Measurements from ENCODE around the gene CTXN1. TPM values are rescaled to one million over a fixed set of nuclear protein-coding genes. Genes with fewer than 3 reads are reported as not detected.
"Not testable (repeated sequence)": the region's sequence is repeated elsewhere in the genome, so short reads cannot be mapped to it uniquely, and the experiment has no call there.

The CTXN1 gene
- total and polyA plus RNA-seq, 2 of the 4 experiments (the other 2 are of a cell fraction): 0.36 to 7.4 TPM

DNA sequence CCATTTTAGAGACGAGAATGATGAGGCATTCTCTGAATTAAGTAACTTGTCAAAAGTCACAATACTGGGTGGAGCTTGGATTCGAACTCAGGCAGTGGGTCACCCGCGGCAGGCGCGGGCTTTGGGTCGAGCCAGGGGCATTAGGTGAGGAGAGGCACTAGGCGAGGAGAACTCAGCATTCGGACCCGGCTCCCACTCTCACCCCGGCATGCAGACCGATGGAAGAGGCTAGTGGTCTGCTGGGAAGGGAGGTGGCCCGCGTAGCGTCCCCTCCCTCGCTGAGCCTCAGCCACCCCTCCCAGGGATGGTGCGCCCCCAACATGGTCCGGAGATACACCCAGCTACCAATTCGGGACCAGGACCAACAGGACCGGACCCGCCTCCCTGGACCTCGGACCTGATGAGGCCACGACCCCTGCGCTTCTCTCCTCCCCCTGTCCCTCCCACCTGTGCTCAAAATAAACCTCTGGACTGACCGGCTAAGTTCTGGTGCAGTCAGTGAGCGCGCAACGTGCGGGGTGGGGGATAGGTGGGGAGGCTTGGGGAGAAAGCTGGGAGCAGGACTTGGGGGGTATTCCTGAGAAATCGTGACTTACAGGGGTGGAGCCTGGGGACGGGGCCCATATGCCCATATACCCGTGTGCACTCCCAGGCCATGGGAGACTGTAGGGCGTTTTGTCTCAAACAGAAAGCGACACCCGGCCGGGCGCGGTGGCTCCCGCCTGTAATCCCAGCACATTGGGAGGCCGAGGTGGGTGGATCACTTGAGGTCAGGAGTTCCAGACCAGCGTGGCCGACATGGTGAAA, 7.1 kb downstream of the CTXN1 start (continued):
- TF ChIP-seq, protein P1, sequence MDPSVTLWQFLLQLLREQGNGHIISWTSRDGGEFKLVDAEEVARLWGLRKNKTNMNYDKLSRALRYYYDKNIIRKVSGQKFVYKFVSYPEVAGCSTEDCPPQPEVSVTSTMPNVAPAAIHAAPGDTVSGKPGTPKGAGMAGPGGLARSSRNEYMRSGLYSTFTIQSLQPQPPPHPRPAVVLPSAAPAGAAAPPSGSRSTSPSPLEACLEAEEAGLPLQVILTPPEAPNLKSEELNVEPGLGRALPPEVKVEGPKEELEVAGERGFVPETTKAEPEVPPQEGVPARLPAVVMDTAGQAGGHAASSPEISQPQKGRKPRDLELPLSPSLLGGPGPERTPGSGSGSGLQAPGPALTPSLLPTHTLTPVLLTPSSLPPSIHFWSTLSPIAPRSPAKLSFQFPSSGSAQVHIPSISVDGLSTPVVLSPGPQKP (IDR thresholded peaks at IDR 0.05; ENCODE audit: borderline replicate concordance, low read depth, low read length): no peak

DNA sequence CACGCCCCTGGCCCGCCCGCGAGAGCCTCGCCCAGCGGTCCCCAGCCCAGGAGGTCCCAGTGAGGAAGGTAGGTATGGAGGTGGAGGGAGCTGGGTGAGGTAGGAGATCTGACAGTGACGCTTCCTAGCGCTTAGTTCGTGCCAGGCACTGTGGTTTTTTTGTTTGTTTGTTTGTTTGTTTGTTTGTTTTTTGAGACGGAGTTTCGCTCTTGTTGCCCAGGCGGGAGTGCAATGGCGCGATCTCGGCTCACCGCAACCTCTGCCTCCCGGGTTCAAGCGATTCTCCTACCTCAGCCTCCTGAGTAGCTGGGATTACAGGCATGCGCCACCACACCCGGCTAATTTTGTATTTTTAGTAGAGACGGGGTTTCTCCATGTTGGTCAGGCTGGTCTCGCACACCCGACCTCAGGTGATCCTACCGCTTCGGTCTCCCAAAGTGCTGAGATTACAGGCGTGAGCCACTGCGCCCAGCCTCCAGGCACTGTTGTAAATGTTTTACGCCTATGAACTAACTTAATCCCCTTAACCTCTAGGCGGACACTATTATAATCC, 7.8 kb downstream of the CTXN1 start:
- peak overlapping the region; percentile 72 for H2AK9ac ChIP-seq (replicated peaks; ENCODE audit: low read depth, low read length, poor library complexity)
- H4K5ac ChIP-seq (ENCODE audit: low read depth, low read length); intact Hi-C loops (cut with micrococcal nuclease); ATAC-seq (ENCODE audit: low read depth); H3K23ac ChIP-seq (ENCODE audit: low read depth, low read length); H3K18ac ChIP-seq (ENCODE audit: low read depth, low read length); H3K56ac ChIP-seq (ENCODE audit: extremely low read depth, insufficient read depth, low read length); H3K27ac ChIP-seq (ENCODE audit: insufficient read depth, low read length); H2BK15ac ChIP-seq (ENCODE audit: low read depth, low read length); BruUV-seq (replicated peaks); H3K36me3 ChIP-seq (ENCODE audit: control insufficient read depth, insufficient read depth, low read length); in situ Hi-C loops (cut with MboI; ENCODE audit: low sequenced_read_pairs); H2BK5ac ChIP-seq (ENCODE audit: low read depth, low read length, poor library complexity, severe bottlenecking); H3K9me1 ChIP-seq (ENCODE audit: insufficient read depth, low read length); H3K4me3 ChIP-seq (ENCODE audit: insufficient read depth, low read depth, low read length); H3K9ac ChIP-seq (ENCODE audit: low read depth, low read length); H2BK20ac ChIP-seq (ENCODE audit: low read depth, low read length); DNase-seq; H3K14ac ChIP-seq (replicated peaks; ENCODE audit: low read depth, low read length); dilution Hi-C loops (cut with HindIII; ENCODE audit: low sequenced_read_pairs, unreplicated experiment); H3K9me3 ChIP-seq (ENCODE audit: control insufficient read depth, insufficient read depth, low read length); H2AK5ac ChIP-seq (ENCODE audit: low read depth, low read length); H2BK120ac ChIP-seq (ENCODE audit: low read depth, low read length); H4K91ac ChIP-seq (ENCODE audit: insufficient read depth, low read depth, low read length): not testable (repeated sequence)
- H2AFZ ChIP-seq (replicated peaks; ENCODE audit: low read length, poor library complexity): peak overlapping the region; percentile 90
- H4K8ac ChIP-seq (ENCODE audit: low read depth in 2 of 2, low read length in 2 of 2): peak overlapping the region in 1 of 2 experiments; percentile 26; a peak in 1 of 4 replicates
- peaks cover 11% of the 10 kb centered on the region for H3K27me3 ChIP-seq (ENCODE audit: control insufficient read depth, insufficient read depth, low read length)
- WGBS, 2 experiments (ENCODE audit: extremely low coverage in 2 of 2, insufficient read length in 1 of 2): 87% methylated on average over 3 of the region's 29 CpGs; no CpG with 5 or more reads in 1 of the 2 experiments
- H4K20me1 ChIP-seq (ENCODE audit: insufficient read depth, low read length): peaks cover 11% of the 10 kb centered on the region
- ChIA-PET POLR2A (ENCODE audit: unreplicated experiment) (interaction anchor here (0.5 kb wide), 1 partner anchor 248 kb away, joined by 4 read pairs; no protein-coding TSS in a partner anchor), CTCF (interaction anchor here (2.4 kb wide), 1 partner anchor 11 kb away, joined by 10 read pairs; no protein-coding TSS in a partner anchor)
- peaks cover 21% of the 10 kb centered on the region for H3K4me1 ChIP-seq (ENCODE audit: control insufficient read depth, insufficient read depth, low read length)
- peaks cover 0 to 19% of the 10 kb centered on the region in 2 experiments; a peak in 2 of 4 replicates for H3K79me1 ChIP-seq (ENCODE audit: low read depth in 1 of 2, low read length in 2 of 2)
- peak overlapping the region; percentile 44; the same call in 1 of the 2 replicates for H3K4me2 ChIP-seq (ENCODE audit: low read depth, low read length)
- H3K4ac ChIP-seq (ENCODE audit: low read depth, low read length): 0 out of 2 replicates have a peak overlapping the region, but pooled peaks have one; percentile 75

All from IMR-90 (cell line).